NCI-H345 (cell line): ENCODE data around the gene VEGFC.

Experiments
- DNase-seq: peaks from one replicate; lab custom pipeline; 2025; lab: John Stamatoyannopoulos, UW

Gene VEGFC

GRCh38 chr4:176675810-176676209 is 116.9 kb downstream of the VEGFC start:
- no peak for DNase-seq

GRCh38 chr4:176671532-176671931 is 121.2 kb downstream of the VEGFC start:
- DNase-seq, result no peak

GRCh38 chr4:176668324-176668723 is 124.4 kb downstream of the VEGFC start:
- DNase-seq, result no peak

GRCh38 chr4:176664964-176665363 is 127.8 kb downstream of the VEGFC start:
- DNase-seq, result no peak

GRCh38 chr4:176660561-176660960 is 132.2 kb downstream of the VEGFC start:
- DNase-seq, result no peak

GRCh38 chr4:176656108-176656507 is 136.6 kb downstream of the VEGFC start:
- no peak for DNase-seq

GRCh38 chr4:176654565-176655216 is 138.0 kb downstream of the VEGFC start:
- DNase-seq, result no peak

GRCh38 chr4:176653401-176654220 is 139.1 kb downstream of the VEGFC start:
- no peak for DNase-seq

GRCh38 chr4:176646311-176646710 is 146.4 kb downstream of the VEGFC start:
- no peak for DNase-seq

- no peak for DNase-seq
These were observed 147.3 kb downstream of the VEGFC start for GRCh38 chr4:176645246-176645960.

- no peak for DNase-seq
These were observed 150.2 kb downstream of the VEGFC start for GRCh38 chr4:176642472-176642871.

- DNase-seq, result no peak
These were observed 151.5 kb downstream of the VEGFC start for GRCh38 chr4:176641237-176641636.

GRCh38 chr4:176638992-176639391 is 153.7 kb downstream of the VEGFC start:
- DNase-seq, result no peak

- DNase-seq, result no peak
These were observed 156.4 kb downstream of the VEGFC start for GRCh38 chr4:176636292-176636691.

- DNase-seq, result no peak
These were observed 157.1 kb downstream of the VEGFC start for GRCh38 chr4:176635372-176636261.
